ENCODE data around the gene RAET1L. TPM values are rescaled to one million over a fixed set of nuclear protein-coding genes. Genes with fewer than 3 reads are reported as not detected.
"Not testable (repeated sequence)": the region's sequence is repeated elsewhere in the genome, so short reads cannot be mapped to it uniquely, and the experiment has no call there.

Gene RAET1L
- total and polyA plus RNA-seq, 2 donors (not counting 1 experiment from before 2014, with no cell fraction given) = not detected

DNA sequence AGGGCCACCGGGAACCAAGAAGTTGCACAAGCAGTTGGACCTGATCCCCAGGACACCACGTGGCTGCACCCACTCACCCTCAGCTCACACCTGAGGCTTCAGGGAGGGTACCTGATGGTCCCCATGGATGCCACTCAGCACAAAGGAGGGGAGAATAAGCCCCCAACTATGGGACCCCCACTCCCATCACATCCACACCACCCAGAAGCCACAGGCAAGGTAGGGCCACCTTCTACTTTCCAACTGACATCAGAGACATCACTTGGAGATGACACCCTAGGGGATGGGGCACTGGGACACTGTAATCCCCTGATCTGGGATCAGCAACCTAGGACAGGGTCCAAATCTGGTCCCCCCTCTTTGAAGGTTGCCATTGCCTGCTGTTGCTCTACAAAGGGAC lies 1.3 kb downstream of the RAET1L start:
- peaks cover 0 to 50% (median 33%) of the 10 kb centered on the region in 4 experiments for H3K27me3 ChIP-seq (replicated peaks in 1 of 4; ENCODE audit: control extremely low read depth in 1 of 4, control insufficient read depth in 3 of 4, insufficient read depth in 4 of 4, low read length in 3 of 4)
- H3K27ac ChIP-seq (ENCODE audit: low read length in 2 of 2); H3K36me3 ChIP-seq (replicated peaks in 1 of 2; ENCODE audit: control extremely low read depth in 1 of 2, control insufficient read depth in 1 of 2, extremely low read depth in 1 of 2, insufficient read depth in 2 of 2, low read length in 1 of 2); H2AFZ ChIP-seq (ENCODE audit: insufficient read depth, low read depth, low read length, poor library complexity, severe bottlenecking); H3K4me3 ChIP-seq (ENCODE audit: control extremely low read depth in 1 of 5, extremely low read depth in 1 of 5, insufficient read depth in 1 of 5, low read depth in 2 of 5, low read length in 4 of 5); H4K20me1 ChIP-seq (ENCODE audit: control insufficient read depth, insufficient read depth, low read length, poor library complexity, severe bottlenecking); POLR2A ChIA-PET; CTCF ChIA-PET; H3K4me3 Mint-ChIP-seq; ATAC-seq (ENCODE audit: low read depth); H3K9me3 Mint-ChIP-seq (ENCODE audit: insufficient read depth); intact Hi-C loops (cut with micrococcal nuclease); H3K27ac Mint-ChIP-seq; DNase-seq; H3K9me3 ChIP-seq (ENCODE audit: control extremely low read depth in 1 of 3, control insufficient read depth in 2 of 3, insufficient read depth in 1 of 3, low read length in 2 of 3); H3K9ac ChIP-seq (ENCODE audit: low read length); H3K79me2 ChIP-seq (ENCODE audit: control insufficient read depth, insufficient read depth, low read length); H3K4me2 ChIP-seq (replicated peaks; ENCODE audit: low read depth, low read length, poor library complexity, severe bottlenecking): not testable (repeated sequence)
- Mint-ChIP-seq H3K4me1 (peaks cover 18% of the 10 kb centered on the region), H3K27me3 (peaks cover 49% of the 10 kb centered on the region)
- peaks cover 19 to 23% of the 10 kb centered on the region in 2 donors for H3K4me1 ChIP-seq (ENCODE audit: control insufficient read depth in 2 of 2, insufficient read depth in 2 of 2, low read length in 2 of 2)
- no CpG with 5 or more reads among the region's 2 CpGs for WGBS (ENCODE audit: insufficient coverage)

DNA sequence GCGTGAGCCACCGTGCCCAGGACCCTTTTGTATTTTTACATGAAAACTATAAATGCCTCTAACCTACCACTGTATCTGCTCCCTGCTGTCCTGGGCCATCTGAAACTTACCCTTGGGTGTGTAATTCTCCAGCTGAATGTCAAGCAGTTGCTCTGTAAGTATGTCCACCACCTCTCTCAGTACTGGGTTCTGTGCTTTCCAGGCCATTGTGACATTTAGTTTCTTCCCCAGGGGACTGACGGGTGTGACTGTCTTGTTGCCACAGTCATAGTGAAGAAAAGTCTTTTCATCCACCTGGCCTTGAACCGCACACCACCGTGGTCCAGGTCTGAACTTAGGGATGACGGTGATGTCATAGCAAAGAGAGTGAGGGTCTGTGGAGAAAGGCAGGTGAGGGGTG lies 3.5 kb downstream of the RAET1L start:
- CTCF ChIA-PET; H3K4me3 Mint-ChIP-seq; H3K79me2 ChIP-seq (ENCODE audit: control insufficient read depth, insufficient read depth, low read length); H4K20me1 ChIP-seq (ENCODE audit: control insufficient read depth, insufficient read depth, low read length, poor library complexity, severe bottlenecking); H3K27ac Mint-ChIP-seq; ATAC-seq (ENCODE audit: low read depth); H2AFZ ChIP-seq (ENCODE audit: insufficient read depth, low read depth, low read length, poor library complexity, severe bottlenecking); H3K36me3 ChIP-seq (replicated peaks in 1 of 2; ENCODE audit: control extremely low read depth in 1 of 2, control insufficient read depth in 1 of 2, extremely low read depth in 1 of 2, insufficient read depth in 2 of 2, low read length in 1 of 2); H3K27ac ChIP-seq (ENCODE audit: low read length in 2 of 2); H3K4me2 ChIP-seq (replicated peaks; ENCODE audit: low read depth, low read length, poor library complexity, severe bottlenecking); H3K9ac ChIP-seq (ENCODE audit: low read length); H3K9me3 ChIP-seq (ENCODE audit: control extremely low read depth in 1 of 3, control insufficient read depth in 2 of 3, insufficient read depth in 1 of 3, low read length in 2 of 3); H3K4me3 ChIP-seq (ENCODE audit: control extremely low read depth in 1 of 5, extremely low read depth in 1 of 5, insufficient read depth in 1 of 5, low read depth in 2 of 5, low read length in 4 of 5); intact Hi-C loops (cut with micrococcal nuclease); DNase-seq; POLR2A ChIA-PET; H3K9me3 Mint-ChIP-seq (ENCODE audit: insufficient read depth): not testable (repeated sequence)
- Histone ChIP-seq H3K4me1 (ENCODE audit: control insufficient read depth in 2 of 2, insufficient read depth in 2 of 2, low read length in 2 of 2) (peaks cover 13 to 16% of the 10 kb centered on the region in 2 donors), H3K27me3 (replicated peaks in 1 of 4; ENCODE audit: control extremely low read depth in 1 of 4, control insufficient read depth in 3 of 4, insufficient read depth in 4 of 4, low read length in 3 of 4) (peaks cover 0 to 47% (median 32%) of the 10 kb centered on the region in 4 experiments)
- WGBS (ENCODE audit: insufficient coverage) = no CpG with 5 or more reads among the region's 6 CpGs
- Mint-ChIP-seq H3K4me1 (peaks cover 11% of the 10 kb centered on the region), H3K27me3 (peaks cover 64% of the 10 kb centered on the region)

Data from B cell (primary cell).